ENCODE results near the gene MYH13. TPM values are rescaled to one million over a fixed set of nuclear protein-coding genes. Genes with fewer than 3 reads are reported as not detected.

MYH13 gene
- total RNA-seq, 4 donors from 2014 or later: not detected

- H3K4me3 ChIP-seq (ENCODE audit: low read depth, poor library complexity, severe bottlenecking): no peak overlapping the region
- TF ChIP-seq, protein P1, sequence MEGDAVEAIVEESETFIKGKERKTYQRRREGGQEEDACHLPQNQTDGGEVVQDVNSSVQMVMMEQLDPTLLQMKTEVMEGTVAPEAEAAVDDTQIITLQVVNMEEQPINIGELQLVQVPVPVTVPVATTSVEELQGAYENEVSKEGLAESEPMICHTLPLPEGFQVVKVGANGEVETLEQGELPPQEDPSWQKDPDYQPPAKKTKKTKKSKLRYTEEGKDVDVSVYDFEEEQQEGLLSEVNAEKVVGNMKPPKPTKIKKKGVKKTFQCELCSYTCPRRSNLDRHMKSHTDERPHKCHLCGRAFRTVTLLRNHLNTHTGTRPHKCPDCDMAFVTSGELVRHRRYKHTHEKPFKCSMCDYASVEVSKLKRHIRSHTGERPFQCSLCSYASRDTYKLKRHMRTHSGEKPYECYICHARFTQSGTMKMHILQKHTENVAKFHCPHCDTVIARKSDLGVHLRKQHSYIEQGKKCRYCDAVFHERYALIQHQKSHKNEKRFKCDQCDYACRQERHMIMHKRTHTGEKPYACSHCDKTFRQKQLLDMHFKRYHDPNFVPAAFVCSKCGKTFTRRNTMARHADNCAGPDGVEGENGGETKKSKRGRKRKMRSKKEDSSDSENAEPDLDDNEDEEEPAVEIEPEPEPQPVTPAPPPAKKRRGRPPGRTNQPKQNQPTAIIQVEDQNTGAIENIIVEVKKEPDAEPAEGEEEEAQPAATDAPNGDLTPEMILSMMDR (IDR thresholded peaks at IDR 0.05): no peak
- no peak for TF ChIP-seq POLR2A (IDR thresholded peaks at IDR 0.05)
- 56 to 67% methylated on average over 6 of the region's 6 CpGs for WGBS, 2 donors
- DNase-seq (ENCODE audit: low spot score in 2 of 2): no peak
- intact Hi-C loops (cut with DNase I; ENCODE audit: low total_unique reads): no loop called here
Measured at GRCh38 chr17:10385871-10386270, 13.1 kb upstream of the MYH13 start.

DNA sequence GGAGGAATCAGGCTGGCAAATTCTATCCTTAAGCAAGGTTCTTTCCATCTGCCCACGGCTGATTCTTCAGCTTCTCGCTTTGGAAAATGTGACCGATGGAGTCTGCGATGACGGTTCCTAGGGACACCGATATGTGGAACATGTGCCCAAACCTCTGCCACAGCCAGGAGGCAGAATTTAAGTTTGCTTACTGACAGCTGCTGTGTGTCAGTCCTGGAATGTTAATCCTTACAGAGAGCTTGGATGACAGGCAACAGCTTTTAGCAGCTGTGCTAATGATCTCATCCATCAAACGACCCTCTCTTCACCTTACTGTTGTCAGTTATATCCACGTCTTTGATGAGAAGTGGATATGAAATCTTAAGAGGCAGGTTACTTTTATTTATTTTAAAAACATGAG is 11.4 kb upstream of the MYH13 start:
- no peak overlapping the region for H3K4me3 ChIP-seq (ENCODE audit: low read depth, poor library complexity, severe bottlenecking)
- intact Hi-C loops (cut with DNase I; ENCODE audit: low total_unique reads): no loop called here
- DNase-seq (ENCODE audit: low spot score in 2 of 2): no peak
- TF ChIP-seq POLR2A (IDR thresholded peaks at IDR 0.05): no peak
- TF ChIP-seq, protein P1 (IDR thresholded peaks at IDR 0.05): no peak
- 38 to 53% methylated on average over 8 of the region's 8 CpGs for WGBS, 2 donors

DNA sequence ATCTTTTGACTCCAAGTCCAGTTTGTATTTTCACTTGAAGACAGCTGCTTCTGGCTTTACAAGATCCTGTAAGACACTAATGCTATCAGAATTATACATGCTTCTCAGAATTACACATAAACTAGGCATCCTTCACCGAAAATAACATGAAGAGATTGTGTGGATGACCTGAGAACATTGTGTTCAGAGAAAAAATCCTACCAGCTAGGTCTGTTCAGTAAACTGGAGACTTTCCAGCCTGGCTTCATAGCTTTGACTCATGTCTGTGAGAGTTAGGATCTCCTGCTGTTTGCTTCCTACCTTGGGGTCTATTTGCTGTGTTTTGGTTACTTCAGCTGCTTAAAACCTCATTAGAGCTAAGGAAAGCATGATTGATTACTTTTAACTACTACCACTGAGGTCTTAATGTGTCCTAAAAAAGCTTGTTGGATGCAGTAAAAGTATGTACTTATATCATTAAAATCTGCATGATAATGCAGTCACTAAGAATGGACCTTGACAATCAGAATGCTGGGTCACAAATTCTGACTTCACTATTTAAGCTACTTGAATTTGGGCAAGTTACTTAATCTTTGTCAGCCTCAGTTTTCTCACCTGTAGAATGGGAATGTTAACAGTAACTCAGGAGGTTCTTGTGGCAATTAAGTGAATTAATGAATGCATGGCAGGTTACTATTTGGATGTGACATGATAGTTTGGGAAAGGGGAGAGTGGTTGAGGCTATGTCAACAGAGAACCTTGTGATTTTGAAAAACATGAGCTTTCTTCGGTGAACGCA is 8.0 kb upstream of the MYH13 start:
- intact Hi-C loops (cut with DNase I; ENCODE audit: low total_unique reads): no loop called here
- DNase-seq (ENCODE audit: low spot score in 2 of 2): no peak
- 77 to 84% methylated on average over 3 of the region's 3 CpGs for WGBS, 2 donors
- no peak overlapping the region for H3K4me3 ChIP-seq (ENCODE audit: low read depth, poor library complexity, severe bottlenecking)
- no peak for TF ChIP-seq POLR2A (IDR thresholded peaks at IDR 0.05)
- TF ChIP-seq, protein P1 (IDR thresholded peaks at IDR 0.05): no peak

DNA sequence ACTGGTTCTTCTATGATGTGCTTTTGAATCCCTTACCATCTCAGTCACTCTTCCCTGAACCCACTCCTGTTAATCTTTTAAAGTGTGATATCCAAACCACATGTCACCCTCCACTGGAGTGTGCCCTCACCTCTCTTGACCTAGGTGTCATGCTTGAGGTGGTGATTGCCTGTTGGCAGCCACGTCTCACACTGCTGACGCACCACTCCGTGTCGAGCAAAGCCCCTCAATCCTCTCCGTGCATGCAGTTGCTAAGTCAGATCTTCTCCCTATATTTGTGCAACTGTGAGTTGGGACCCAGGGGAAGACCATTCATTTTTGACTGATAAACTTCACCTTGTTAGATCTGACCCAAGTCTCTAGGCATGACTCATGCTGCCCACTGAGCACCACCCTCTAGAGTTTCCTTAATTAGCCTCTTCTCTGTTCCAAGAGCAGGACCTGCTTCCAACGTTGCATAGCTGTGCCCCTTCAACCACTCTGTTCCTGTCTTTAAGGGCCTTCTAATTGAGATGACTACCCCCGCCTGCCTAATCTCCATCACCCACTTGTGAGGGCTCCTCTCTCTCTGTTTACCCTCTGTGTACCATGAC is 2.7 kb downstream of the MYH13 start:
- 81 to 83% methylated on average over 7 of the region's 7 CpGs for WGBS, 2 donors
- no peak for DNase-seq (ENCODE audit: low spot score in 2 of 2)
- TF ChIP-seq POLR2A (IDR thresholded peaks at IDR 0.05): no peak
- TF ChIP-seq, protein P1 (IDR thresholded peaks at IDR 0.05): no peak
- intact Hi-C loops (cut with DNase I; ENCODE audit: low total_unique reads): loop anchor here (10.0 kb wide), 1 partner anchor 1065 kb away; no protein-coding TSS in a partner anchor
- no peak overlapping the region for H3K4me3 ChIP-seq (ENCODE audit: low read depth, poor library complexity, severe bottlenecking)

- no peak for DNase-seq (ENCODE audit: low spot score in 2 of 2)
- WGBS, 2 donors: 78 to 81% methylated on average over 1 of the region's 1 CpG
- intact Hi-C loops (cut with DNase I; ENCODE audit: low total_unique reads): no loop called here
- TF ChIP-seq, protein P1 (IDR thresholded peaks at IDR 0.05): no peak
- TF ChIP-seq POLR2A (IDR thresholded peaks at IDR 0.05): no peak
- no peak overlapping the region for H3K4me3 ChIP-seq (ENCODE audit: low read depth, poor library complexity, severe bottlenecking)
Measured at GRCh38 chr17:10369239-10369638, 3.6 kb downstream of the MYH13 start.

Measured in lower leg skin (tissue), 4 donors.